CD14-positive monocyte (primary cell): ENCODE results near the gene NECTIN1. TPM values are rescaled to one million over a fixed set of nuclear protein-coding genes. Genes with fewer than 3 reads are reported as not detected.
A peak's percentile ranks its signal among the peaks of the same experiment; 100 is the strongest.

Experiments used
- DNase-seq, 3 donors: peaks; one replicate each; pipeline ENCODE4 v3.0.0-alpha.2; 2011 to 2022
- H2AFZ ChIP-seq: 2 replicates; pipeline ENCODE4 v1.6.0; 2012; ENCODE audit warnings: mild to moderate bottlenecking, low read depth, low read length, inconsistent platforms; ENCODE audit not compliant: insufficient read depth, poor library complexity, severe bottlenecking
- H3K27ac ChIP-seq, 2 donors: 1 replicate in 1 of 2; 2 replicates in 1 of 2; pipeline ENCODE4 v1.5.1; 2012 to 2013; ENCODE audit warnings: low read length in 2 of 2, control low read depth in 1 of 2, inconsistent platforms in 1 of 2, low read depth in 1 of 2, mild to moderate bottlenecking in 1 of 2
- H3K27me3 ChIP-seq, 2 donors: one replicate each; pipeline versions ENCODE4 v1.6.0 to v1.6.1; 2011 to 2013; ENCODE audit warnings: low read length in 2 of 2; ENCODE audit not compliant: control insufficient read depth in 2 of 2, insufficient read depth in 2 of 2
- H3K36me3 ChIP-seq, 2 donors: replicated peaks in 1 of 2; 1 replicate in 1 of 2; 2 replicates in 1 of 2; pipeline versions ENCODE4 v1.5.1 to v1.6.1; 2012 to 2013; ENCODE audit warnings: low read length in 2 of 2, control low read depth in 1 of 2, inconsistent platforms in 1 of 2, mild to moderate bottlenecking in 1 of 2; ENCODE audit not compliant: insufficient read depth in 2 of 2, control insufficient read depth in 1 of 2
- H3K4me1 ChIP-seq, 2 donors: 1 replicate in 1 of 2; 2 replicates in 1 of 2; pipeline versions ENCODE4 v1.5.1 to v1.6.1; 2012 to 2013; ENCODE audit warnings: low read length in 2 of 2, control low read depth in 1 of 2, inconsistent platforms in 1 of 2, mild to moderate bottlenecking in 1 of 2, moderate library complexity in 1 of 2; ENCODE audit not compliant: insufficient read depth in 2 of 2, control insufficient read depth in 1 of 2
- H3K4me2 ChIP-seq: replicated peaks from 2 replicates; pipeline ENCODE3; 2012; ENCODE audit warnings: low read length, moderate library complexity, mild to moderate bottlenecking; ENCODE audit not compliant: poor library complexity, severe bottlenecking; ENCODE audit errors: extremely low read depth
- H3K4me3 ChIP-seq, 3 experiments: fragments of 200-600 bp in 1 of 3; sonication (generic) in 1 of 3; replicated peaks in 1 of 3; 1 replicate in 2 of 3; 2 replicates in 1 of 3; pipeline ENCODE4 v1.5.1; 2011 to 2013; ENCODE audit warnings: low read length in 3 of 3, mild to moderate bottlenecking in 3 of 3, control low read depth in 2 of 3, low read depth in 2 of 3, inconsistent platforms in 1 of 3, moderate library complexity in 1 of 3
- H3K79me2 ChIP-seq: 2 replicates; pipeline ENCODE4 v1.6.0; 2012; ENCODE audit warnings: mild to moderate bottlenecking, control low read depth, inconsistent platforms, low read length, moderate library complexity; ENCODE audit not compliant: insufficient read depth
- H3K9ac ChIP-seq: 2 replicates; pipeline ENCODE4 v1.6.0; 2017; ENCODE audit warnings: low read length, mild to moderate bottlenecking; ENCODE audit not compliant: insufficient read depth, poor library complexity, severe bottlenecking
- H3K9me3 ChIP-seq, 2 donors: replicated peaks in 1 of 2; 1 replicate in 1 of 2; 2 replicates in 1 of 2; pipeline versions ENCODE4 v1.5.1 to v1.6.1; 2012 to 2013; ENCODE audit warnings: low read length in 2 of 2, control low read depth in 1 of 2; ENCODE audit not compliant: control insufficient read depth in 1 of 2, insufficient read depth in 1 of 2
- H4K20me1 ChIP-seq: 2 replicates; pipeline ENCODE4 v1.6.0; 2012; ENCODE audit warnings: mild to moderate bottlenecking, low read length, control low read depth, moderate library complexity; ENCODE audit not compliant: insufficient read depth
- H3K27ac Mint-ChIP-seq, 7 donors: one replicate each; pipeline ENCODE4 v1.8.0; 2020; ENCODE audit warnings: mild to moderate bottlenecking in 7 of 7, mixed read lengths in 7 of 7, moderate library complexity in 6 of 7, inconsistent platforms in 2 of 7
- H3K27me3 Mint-ChIP-seq, 3 donors: one replicate each; pipeline ENCODE4 v1.8.0; 2021 to 2022; ENCODE audit warnings: low read depth in 3 of 3, mild to moderate bottlenecking in 3 of 3, mixed read lengths in 3 of 3, moderate library complexity in 3 of 3, inconsistent platforms in 1 of 3
- H3K36me3 Mint-ChIP-seq, 2 donors: one replicate each; pipeline ENCODE4 v1.8.0; 2020; ENCODE audit warnings: mixed read lengths in 2 of 2, inconsistent platforms in 1 of 2, mild to moderate bottlenecking in 1 of 2
- H3K4me1 Mint-ChIP-seq: one replicate; pipeline ENCODE4 v1.8.0; 2020; ENCODE audit warnings: mild to moderate bottlenecking, mixed read lengths
- H3K4me3 Mint-ChIP-seq, 2 donors: one replicate each; pipeline ENCODE4 v1.8.0; 2020; ENCODE audit warnings: mild to moderate bottlenecking in 2 of 2, mixed read lengths in 2 of 2, moderate library complexity in 1 of 2
- H3K9me3 Mint-ChIP-seq, 7 donors: one replicate each; pipeline ENCODE4 v1.8.0; 2020 to 2022; ENCODE audit warnings: mixed read lengths in 7 of 7, mild to moderate bottlenecking in 6 of 7, moderate library complexity in 6 of 7, inconsistent platforms in 2 of 7
- CTCF ChIP-seq: fragments of 200-600 bp; IDR thresholded peaks from one replicate; pipeline ENCODE4 v1.8.0; 2022; ENCODE audit warnings: antibody characterized with exemption, mild to moderate bottlenecking
- WGBS: methylation state at CpG from one replicate; pipeline ENCODE4 v1.1.5; 2013; ENCODE audit warnings: missing lambda C conversion rate; ENCODE audit not compliant: insufficient coverage; 5-methylcytosine and 5-hydroxymethylcytosine counted together
- intact Hi-C, 2 donors: fragments of 100-400 bp; cut with micrococcal nuclease; formaldehyde crosslinking; loops; one replicate each; pipeline versions ENCODE4 v1.15.0 to v1.15.1; 2023
- polyA plus RNA-seq, 3 donors: library from polyadenylated mRNA; depleted of rRNA in 1 of 3; unstranded in 2 of 3; stranded (reverse) in 1 of 3; fragments of 300-500 nt in 2 of 3; fragments of >200 nt in 1 of 3; fragmentation: Illumina TruSeq in 2 of 3; gene quantifications; 1 replicate in 2 of 3; 2 replicates in 1 of 3; pipeline ENCODE4 v1.2.3, GENCODE V29; 2012 to 2021

Gene NECTIN1
- polyA plus RNA-seq, 3 donors = 0.53 to 8.3 (median 0.85) TPM

- WGBS = 87% methylated on average over 5 of the region's 9 CpGs
- H3K9ac ChIP-seq = no peak overlapping the region
- H3K4me1 Mint-ChIP-seq = peaks cover 11% of the 10 kb centered on the region
- H3K9me3 ChIP-seq = no peaks in the 10 kb centered on the region
- H3K4me1 ChIP-seq = peaks cover 0 to 5% of the 10 kb centered on the region in 2 donors
- no peak overlapping the region for H2AFZ ChIP-seq
- H3K4me3 ChIP-seq = no peak overlapping the region
- TF ChIP-seq CTCF = no peak
- H3K79me2 ChIP-seq = no peaks in the 10 kb centered on the region
- H3K9me3 Mint-ChIP-seq = no peaks in the 10 kb centered on the region
- no peaks in the 10 kb centered on the region for H3K36me3 ChIP-seq
- H3K27ac Mint-ChIP-seq = no peak overlapping the region
- H3K36me3 Mint-ChIP-seq = no peaks in the 10 kb centered on the region
- intact Hi-C loops = no loop called here
- H3K27me3 ChIP-seq = peaks cover 0 to 3% of the 10 kb centered on the region in 2 donors
- H3K27ac ChIP-seq = no peak overlapping the region
- no peak overlapping the region for H3K4me2 ChIP-seq
- no peaks in the 10 kb centered on the region for H4K20me1 ChIP-seq
- peaks cover 26 to 46% (median 40%) of the 10 kb centered on the region in 3 donors for H3K27me3 Mint-ChIP-seq
- H3K4me3 Mint-ChIP-seq = no peak overlapping the region
- DNase-seq = no peak
These were observed 26.5 kb upstream of the NECTIN1 start for GRCh38 chr11:119755356-119756071.

GRCh38 chr11:119754656-119755355, 25.8 kb upstream of the NECTIN1 start:
- H3K27ac ChIP-seq = no peak overlapping the region
- H3K9ac ChIP-seq = no peak overlapping the region
- 75% methylated on average over 18 of the region's 18 CpGs for WGBS
- no peak for TF ChIP-seq CTCF
- intact Hi-C loops = no loop called here
- no peak for DNase-seq
- Mint-ChIP-seq H3K4me3 (no peak overlapping the region), H3K27me3 (peaks cover 26 to 47% (median 45%) of the 10 kb centered on the region in 3 donors), H3K36me3 (no peaks in the 10 kb centered on the region), H3K9me3 (no peaks in the 10 kb centered on the region), H3K27ac (peak overlapping the region in 1 of 7 donors; percentile 14), H3K4me1 (peaks cover 11% of the 10 kb centered on the region)
- no peaks in the 10 kb centered on the region for H3K79me2 ChIP-seq
- no peaks in the 10 kb centered on the region for H3K9me3 ChIP-seq
- peaks cover 0 to 3% of the 10 kb centered on the region in 2 donors for H3K27me3 ChIP-seq
- H3K36me3 ChIP-seq = no peaks in the 10 kb centered on the region
- H3K4me3 ChIP-seq = no peak overlapping the region
- no peak overlapping the region for H3K4me2 ChIP-seq
- no peak overlapping the region for H2AFZ ChIP-seq
- H3K4me1 ChIP-seq = peaks cover 0 to 5% of the 10 kb centered on the region in 2 donors
- H4K20me1 ChIP-seq = no peaks in the 10 kb centered on the region
